Measurements from ENCODE around the gene EFCC1.
"Not testable (repeated sequence)": the region's sequence is repeated elsewhere in the genome, so short reads cannot be mapped to it uniquely, and the experiment has no call there.

EFCC1 gene

DNA sequence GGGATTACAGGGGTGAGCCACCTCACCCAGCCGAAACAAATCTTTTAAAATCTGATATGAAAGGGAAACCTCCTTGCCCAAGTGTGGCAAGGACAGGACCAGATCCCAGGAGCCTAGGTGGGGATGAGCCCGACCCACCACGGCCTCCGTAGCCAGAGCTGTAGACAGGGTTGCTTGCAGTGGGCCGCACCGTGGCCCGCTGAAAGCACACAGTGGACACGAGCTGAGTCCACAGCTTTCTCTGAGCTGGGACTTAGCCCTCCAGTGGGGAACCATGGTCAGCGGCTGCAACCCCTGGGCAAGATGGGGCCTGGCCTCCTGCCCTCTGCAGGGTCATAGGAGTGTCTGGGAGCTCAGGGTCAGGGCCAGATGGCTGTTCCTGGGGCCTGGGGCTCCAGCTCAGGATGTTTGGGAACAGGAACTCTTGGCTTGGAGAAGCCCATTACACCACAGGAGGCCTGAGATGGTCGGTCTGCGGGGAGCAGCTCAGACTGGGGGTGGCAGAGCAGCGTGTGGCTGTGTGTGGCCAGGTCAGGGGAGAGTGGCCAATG lies 84.1 kb downstream of the EFCC1 start:
- no peak for DNase-seq

GRCh38 chr3:129085818-129086217 lies 84.7 kb downstream of the EFCC1 start:
- no peak for DNase-seq

- no peak for DNase-seq
Observed at GRCh38 chr3:129087138-129087702, 86.1 kb downstream of the EFCC1 start.

DNA sequence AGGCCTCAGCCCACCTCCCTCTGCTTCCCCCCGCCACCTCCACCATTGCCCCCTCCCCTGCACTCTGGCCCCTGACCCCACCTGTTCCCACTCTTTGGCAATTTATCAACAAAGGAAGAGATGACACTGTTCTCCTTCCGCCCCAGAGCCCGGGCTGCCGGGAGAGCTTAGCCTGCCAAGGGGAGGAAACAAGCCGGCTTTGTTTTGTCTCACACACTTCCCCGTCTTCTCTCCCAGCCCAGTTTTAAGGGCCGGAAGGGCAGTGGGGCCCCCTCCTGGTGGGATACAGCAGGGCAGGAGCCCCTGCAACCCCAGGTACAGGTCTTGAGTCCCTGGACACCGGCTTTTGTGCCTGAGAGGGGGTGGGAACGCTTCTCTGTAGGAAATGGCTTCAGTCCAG lies 86.8 kb downstream of the EFCC1 start:
- peak; percentile 16 for DNase-seq

- not testable (repeated sequence) for DNase-seq
Observed at GRCh38 chr3:129088312-129088711, 87.2 kb downstream of the EFCC1 start.

Data from GF-D8 (cell line).